Measurements from ENCODE around the gene WWOX.

DNA sequence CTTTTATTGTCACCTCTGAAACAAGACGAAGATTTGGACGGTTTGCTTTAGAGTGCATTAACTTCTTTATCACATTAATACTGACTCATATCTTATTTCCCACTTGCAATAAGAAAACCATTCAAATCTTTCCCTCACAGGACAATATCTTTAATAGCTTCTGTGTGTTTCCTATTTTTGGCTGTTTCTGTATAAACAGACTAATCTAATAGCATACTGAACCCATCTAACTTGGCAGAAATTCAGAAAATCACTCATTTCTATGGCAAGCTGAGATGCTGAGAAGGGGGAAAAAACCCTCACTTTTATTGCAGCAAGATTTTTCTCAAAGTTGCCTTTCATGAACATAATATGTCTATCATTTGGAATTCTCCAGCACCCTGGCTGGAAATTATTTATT is 524.9 kb downstream of the WWOX start:
- TF ChIP-seq, protein P1, sequence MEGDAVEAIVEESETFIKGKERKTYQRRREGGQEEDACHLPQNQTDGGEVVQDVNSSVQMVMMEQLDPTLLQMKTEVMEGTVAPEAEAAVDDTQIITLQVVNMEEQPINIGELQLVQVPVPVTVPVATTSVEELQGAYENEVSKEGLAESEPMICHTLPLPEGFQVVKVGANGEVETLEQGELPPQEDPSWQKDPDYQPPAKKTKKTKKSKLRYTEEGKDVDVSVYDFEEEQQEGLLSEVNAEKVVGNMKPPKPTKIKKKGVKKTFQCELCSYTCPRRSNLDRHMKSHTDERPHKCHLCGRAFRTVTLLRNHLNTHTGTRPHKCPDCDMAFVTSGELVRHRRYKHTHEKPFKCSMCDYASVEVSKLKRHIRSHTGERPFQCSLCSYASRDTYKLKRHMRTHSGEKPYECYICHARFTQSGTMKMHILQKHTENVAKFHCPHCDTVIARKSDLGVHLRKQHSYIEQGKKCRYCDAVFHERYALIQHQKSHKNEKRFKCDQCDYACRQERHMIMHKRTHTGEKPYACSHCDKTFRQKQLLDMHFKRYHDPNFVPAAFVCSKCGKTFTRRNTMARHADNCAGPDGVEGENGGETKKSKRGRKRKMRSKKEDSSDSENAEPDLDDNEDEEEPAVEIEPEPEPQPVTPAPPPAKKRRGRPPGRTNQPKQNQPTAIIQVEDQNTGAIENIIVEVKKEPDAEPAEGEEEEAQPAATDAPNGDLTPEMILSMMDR (IDR thresholded peaks at IDR 0.05; ENCODE audit: borderline replicate concordance, extremely low read depth, low read length, poor library complexity, severe bottlenecking): no peak
- no peak for TF ChIP-seq EZH2 (IDR thresholded peaks at IDR 0.05; ENCODE audit: borderline replicate concordance, low read depth, low read length, severe bottlenecking)
